GM21576 (cell line): ENCODE results near the gene ADAMTS16.

Experiments
- ATAC-seq: cut with Tn5 transposase; IDR thresholded peaks from one replicate; pipeline ENCODE4 v1.9.1; 2021; ENCODE audit warnings: mild to moderate bottlenecking, moderate library complexity; ENCODE audit not compliant: unreplicated experiment

The ADAMTS16 gene

DNA sequence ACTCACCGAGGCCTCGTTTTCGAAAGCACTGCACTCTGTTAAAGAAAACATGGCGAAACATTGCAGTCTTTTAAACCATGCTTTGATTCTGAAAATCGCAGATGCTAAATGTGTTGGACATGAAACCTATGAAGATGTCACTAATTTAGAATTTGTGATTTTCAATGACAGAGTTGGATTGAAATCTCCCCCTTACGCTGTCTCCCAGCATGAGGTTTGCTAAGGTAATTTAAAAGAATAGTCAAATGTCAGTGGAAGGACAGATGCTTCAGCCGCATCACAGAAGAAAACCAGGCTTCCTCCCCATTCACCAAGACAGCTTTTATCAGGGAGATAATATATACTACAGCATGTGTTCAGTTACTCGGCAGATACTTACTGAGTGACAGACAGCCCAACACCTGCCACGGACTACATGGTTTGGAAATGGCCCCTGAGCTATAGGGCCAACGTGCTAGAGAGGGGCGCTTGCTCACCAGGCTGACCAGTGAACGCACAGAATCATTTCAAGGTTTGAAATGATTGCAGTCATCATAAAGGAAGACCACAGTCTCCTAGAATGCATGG lies 136.9 kb downstream of the ADAMTS16 start:
- no peak for ATAC-seq

DNA sequence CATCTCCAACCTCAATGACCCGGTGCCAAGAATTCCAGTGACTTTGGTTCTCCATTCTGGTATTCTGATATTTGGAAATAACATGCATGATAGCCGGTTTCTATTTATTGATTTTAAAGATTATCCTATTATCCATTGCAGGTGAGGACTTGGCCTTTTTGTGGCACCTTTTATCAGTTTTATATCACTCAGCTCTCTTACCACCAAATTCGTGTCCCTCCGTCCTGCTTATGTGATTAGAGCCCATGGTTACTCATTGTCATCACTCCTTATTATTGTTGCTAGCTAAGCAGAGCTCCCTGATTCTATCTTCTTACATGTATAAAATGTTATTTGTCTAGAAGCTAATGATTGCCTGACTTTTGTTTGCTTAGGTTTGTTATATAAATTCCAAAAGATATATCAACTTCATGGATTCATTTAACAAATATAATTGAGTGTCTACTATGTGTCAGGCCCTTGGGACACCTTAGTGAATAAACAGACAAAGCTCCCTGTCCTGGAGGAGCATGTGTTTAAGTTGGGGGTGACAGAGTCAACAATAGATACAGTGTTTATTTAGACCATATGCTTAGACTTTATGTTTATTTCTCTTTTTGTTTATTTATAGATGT lies 138.2 kb downstream of the ADAMTS16 start:
- no peak for ATAC-seq

DNA sequence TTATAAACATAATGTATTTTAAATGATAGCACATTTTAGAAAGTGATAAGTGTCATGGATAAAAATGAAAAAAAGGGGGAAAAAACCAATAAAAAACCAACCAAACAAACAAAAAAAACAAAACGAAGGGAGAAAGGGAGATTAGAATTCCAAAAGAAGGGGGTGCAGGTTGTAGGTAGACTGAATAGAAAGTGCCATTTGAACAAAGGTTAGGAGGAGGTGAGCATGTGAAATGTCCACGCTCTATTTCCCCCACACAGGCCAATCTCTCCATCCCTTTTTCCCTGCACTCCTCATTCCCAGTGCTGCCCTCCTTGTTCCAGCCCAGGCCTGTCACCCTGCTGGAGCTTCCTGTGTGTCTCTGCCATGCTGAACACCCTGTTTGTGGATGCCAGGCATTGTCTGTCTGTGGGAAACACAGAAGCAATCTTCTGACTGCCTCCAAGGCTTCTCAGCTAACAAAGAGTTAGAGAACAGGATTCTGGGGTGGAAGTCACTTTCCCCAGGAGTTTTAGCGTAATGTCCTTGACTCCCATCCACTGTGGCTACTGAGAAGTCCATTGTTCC lies 138.8 kb downstream of the ADAMTS16 start:
- ATAC-seq = no peak

DNA sequence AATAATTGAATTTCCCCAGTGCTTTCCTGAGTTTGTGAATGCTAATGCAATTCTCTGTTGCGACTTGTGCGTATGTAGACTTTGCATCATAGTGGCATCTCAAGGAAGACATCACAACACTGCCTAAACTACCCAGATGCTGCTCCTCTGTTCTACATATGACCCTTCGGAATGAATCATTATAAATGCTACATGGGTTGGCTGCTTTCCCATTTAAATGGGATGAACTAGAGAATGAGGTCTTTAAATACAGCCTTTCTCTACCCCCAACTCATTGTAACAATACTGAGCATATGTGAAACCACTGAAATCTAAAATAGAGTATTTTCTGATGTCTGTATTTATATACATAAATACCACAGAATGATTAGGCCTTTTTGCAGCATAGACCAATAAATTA lies 145.8 kb downstream of the ADAMTS16 start:
- ATAC-seq = no peak

DNA sequence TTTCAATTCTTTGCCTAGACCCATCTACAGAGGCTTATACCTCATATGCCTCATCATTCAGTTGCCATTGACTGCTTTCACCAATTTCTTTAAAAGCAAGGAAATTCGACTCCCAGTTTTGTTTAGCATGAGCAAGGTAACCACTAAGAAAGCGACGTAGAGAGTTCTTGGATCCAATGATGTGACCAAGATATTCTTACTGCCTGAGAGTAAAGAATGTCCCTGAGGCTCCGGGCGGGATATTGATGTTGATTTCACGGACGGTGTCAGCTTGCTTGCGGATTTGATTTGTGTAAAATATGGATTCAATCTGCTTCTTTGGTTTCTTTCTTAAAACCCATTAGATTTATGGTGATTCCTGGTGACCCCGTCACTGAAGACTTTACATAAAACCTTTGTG lies 147.3 kb downstream of the ADAMTS16 start:
- ATAC-seq = no peak

DNA sequence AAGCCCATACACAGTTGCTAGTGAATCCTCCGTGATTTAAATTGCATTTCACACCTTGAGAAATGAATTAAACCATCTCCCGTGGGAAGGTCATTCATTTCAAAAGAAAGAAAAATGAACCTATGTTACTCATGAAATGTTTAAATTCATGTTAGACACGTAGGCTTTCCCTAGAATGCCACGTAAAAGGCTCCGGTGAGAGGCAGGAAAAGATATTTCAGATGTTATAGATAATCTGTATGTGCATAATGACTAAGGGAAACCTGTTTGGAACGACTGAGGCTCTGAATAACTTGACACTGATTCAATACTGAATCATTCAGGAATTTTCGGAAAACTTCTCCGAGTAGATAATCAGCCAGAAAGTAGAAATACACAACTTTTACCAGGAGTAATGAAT lies 148.1 kb downstream of the ADAMTS16 start:
- ATAC-seq = no peak

DNA sequence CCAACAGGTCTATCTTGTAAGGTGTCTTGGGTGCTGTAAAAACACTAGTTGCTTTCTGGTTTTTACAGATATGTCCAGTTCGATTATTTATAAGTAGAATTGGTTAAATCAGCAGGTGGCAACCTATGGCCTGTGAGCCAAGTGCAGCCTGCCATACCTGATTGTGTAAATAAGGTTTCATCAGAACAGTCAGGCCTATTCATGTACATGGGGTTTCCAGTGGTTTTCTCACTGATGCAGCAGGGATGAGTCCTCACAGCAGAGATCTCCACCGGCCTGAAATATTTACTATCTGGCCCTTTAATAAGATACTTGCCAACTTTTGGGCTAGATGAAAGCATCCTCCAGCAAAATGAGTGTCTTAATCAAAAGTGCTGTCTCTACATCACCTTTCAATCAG lies 149.4 kb downstream of the ADAMTS16 start:
- ATAC-seq = no peak

DNA sequence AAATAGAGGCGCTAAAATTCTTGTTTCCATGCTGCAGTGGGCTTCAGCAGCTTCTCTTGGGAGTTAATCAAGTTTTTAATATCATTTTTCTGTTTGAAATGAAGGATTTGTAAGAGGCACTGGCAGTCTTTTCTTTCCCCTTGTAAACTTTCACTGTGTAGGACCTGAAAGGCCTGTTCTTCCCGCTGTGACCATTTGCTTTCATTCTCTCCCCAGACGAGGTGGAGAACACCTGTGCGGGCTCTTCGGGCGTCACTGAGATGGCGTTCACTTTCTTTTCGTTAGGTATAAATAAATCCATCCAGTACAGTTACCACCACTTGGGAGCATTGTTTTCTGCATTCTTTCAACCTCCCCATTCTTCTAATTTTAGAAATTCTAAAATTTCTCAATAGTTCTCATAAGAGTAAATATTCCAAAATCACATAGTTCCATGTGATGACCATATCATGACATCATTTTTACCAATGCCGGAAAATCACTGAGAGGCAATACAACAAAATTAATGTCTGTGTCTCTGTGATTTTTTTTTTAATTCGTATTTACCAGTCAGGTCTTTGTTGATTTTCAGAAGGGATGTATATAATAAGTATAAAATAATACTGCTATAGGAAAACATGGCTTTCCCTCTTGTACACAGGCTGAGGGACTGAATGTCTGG lies 150.7 kb downstream of the ADAMTS16 start:
- ATAC-seq = no peak

DNA sequence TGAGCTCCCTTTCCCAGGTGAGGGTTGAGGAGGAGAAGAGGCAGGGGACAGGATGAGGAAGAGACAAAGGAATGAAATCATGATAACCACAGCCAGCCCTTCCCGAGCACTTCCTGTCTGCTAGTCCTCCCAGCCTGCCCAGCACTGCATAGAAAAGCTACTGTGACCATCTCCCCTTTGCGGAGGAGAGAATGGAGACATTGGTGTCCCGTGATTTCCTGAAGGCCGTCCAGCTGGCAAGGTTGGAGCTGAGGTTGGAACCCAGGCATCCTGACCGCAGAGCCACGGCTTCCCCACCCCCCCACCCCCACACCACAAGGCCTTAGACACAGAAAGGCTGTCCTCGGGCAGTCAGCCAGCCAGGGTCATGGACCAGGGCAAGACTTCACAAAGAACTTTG lies 151.2 kb downstream of the ADAMTS16 start:
- ATAC-seq = no peak

DNA sequence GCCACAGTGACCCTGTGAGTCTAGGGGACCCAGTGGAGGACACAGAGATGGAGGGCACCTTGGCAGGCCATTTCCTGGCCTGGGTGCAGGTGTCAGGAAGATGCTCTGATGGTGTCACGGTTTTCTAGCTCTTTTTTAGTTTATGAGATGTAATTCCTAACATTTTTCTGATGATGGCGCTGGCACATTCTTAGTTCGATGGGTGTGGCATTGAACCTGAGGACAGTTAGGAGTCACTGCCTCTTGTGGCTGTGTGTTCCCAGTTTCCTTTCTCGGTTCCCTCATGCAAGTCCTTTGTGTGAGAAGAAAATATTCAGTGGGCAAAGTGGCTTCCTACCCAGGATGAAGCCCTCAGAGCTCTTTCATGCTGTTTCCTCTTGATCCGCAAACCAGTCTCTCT lies 152.9 kb downstream of the ADAMTS16 start:
- ATAC-seq = no peak

DNA sequence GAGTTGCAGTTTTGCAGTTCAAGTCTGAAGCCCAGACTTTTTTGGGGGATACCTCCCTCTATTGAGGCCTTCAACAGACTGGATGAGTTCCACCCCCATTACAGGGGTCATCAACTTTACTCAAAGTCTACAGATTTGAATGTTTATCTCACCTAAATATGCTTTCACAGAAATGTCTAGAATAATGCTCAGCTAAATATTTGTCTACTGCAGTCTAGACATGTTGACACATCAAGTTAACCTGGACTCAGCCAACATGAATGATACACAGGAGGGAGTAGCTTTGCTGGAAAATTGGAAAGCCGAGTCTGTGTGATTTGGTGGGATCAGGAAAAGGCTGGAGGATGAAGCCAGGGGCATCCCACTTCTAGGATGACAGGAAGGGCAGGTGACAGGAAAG lies 154.3 kb downstream of the ADAMTS16 start:
- no peak for ATAC-seq

DNA sequence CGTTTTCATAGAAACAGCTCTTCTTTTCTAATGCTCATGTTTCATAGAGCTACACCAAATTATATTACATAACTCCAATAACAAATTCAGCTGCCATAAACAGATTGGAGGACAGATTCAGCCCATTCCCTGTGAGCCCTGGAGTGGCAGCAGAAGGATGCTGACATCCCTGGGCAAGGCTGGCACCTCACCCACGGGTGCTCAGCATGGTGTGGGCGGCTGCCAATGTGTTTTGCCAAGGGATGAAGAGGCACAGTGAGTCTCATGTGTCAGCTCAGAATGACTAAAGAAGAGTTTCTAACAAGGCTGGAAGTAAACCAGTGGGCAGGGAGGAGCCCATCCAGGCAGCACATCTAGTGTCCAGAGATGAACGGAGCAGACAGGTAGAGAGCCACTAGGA lies 155.2 kb downstream of the ADAMTS16 start:
- ATAC-seq = no peak

DNA sequence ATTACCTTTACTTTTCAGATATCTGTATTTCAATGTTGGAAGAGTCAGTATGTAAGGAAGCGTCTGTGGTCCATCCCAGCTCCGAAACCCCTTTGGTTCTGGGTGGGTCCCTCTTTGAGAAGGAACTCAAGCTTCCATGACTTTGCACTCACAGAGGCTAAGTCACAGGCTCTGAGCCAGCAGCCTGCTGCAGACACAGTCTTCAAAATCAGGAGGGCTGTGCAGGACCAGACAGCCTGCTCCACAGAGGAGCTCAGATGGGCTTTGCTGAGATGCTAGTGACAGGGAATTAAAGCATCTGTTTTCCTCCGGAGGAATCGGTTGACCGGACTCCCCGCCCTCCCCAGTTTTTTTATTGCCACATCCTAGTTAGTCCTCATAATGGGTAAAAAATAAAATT lies 155.9 kb downstream of the ADAMTS16 start:
- no peak for ATAC-seq

DNA sequence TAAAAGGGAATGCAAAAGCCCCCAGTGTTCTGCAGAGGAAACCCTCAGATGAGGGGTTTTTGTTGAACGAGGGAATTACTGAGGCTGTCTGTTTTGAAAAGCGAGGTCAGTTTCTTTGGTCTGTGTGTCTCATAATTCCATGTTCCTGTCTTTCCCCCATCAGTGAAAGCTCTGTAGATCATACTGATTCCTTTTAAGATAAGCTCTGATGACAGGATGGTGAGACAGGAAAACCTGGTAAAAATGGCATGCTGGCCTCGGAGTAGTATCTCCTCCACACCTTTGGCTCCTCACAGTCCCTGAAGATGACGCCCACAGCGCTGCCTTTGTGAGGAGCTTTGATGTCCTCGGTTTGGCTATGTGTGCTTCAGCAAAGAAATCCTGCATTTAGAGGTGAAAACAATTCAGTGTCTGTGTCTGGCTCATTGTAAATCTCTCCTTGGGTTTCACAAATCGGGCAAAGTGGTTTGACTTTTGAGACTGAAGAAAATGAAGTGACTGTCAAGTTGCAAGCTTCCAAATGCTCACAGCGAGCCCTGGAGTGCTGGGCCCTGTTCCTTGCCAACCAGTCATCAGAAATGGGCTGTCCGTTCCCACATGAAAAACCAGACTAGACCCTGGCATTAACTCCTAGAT lies 157.4 kb downstream of the ADAMTS16 start:
- no peak for ATAC-seq

DNA sequence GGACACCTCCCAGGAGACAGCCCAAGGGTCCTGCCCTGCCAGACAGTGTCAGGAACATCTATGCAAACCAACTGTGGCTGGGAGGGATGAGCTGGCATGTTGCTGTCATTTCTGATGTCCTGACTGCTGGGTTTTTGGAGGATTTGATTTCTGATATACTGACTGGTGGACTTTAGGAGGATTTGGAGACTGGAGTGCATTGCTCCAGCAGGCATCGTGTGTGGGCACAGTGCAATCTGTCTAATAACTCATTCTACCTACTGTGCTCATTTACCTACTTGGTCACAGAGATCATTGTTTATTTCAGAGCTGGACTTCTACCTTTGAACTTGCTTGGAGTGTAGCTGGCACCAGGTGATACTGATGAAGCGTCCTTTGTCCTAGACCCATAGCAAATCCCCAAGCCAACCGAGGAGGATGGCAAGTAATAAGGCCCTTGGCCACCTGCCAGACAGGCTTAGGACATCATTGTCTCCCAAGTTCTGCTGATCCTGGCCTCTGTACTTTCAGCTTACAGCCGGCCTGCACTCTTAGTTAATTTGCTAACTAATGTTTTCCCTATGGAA lies 158.0 kb downstream of the ADAMTS16 start:
- no peak for ATAC-seq

DNA sequence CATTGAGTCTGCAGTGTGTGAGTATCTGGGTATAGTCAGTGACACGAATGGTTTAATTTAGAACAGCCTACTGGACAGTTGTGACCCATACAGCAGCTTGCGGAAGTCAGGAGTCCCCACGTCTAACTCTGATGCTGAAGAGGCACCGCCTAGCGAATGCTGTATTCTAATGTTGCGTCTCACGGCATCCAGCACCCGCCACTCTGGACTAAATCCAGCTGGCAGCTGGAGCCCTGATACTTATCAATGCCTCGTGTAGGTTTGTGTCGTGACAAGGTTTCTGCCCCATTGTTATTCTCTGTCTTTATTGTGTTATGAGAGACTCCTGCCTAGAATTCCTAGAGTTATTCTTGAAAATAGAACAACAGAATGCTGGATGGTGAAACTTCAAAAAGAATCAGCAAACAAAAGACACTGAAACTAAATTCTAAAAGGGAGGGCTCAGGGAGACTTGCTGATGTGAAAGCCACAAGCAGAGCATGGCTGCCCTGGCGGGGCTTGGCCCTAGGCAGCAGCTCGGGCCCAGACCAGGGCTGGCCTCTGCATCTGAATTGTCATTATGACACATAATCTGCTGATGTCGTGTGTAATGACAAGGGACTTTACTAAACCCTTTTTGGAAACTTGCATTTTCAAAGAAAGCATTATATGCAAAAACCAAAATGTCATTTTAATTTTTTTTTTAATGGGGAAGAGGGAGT lies 158.9 kb downstream of the ADAMTS16 start:
- ATAC-seq = no peak

DNA sequence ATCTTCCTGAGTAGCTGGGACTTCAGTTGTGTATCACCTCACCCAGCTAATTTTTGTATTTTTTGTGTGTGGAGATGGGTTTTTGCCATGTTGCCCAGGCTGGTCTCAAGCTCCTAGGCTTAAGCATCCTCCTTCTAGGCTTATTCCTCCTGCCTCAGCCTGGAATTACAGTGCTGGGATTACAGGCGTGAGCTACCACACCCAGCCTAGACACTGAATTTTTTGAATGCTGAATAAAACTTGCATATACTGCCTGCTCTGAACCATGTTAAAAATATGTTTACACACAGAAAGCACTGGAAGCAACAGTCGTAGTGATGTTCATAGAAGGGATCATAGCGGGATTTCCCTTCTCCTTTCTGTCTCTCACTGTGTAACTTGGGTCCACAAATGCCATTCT lies 161.0 kb downstream of the ADAMTS16 start:
- no peak for ATAC-seq

DNA sequence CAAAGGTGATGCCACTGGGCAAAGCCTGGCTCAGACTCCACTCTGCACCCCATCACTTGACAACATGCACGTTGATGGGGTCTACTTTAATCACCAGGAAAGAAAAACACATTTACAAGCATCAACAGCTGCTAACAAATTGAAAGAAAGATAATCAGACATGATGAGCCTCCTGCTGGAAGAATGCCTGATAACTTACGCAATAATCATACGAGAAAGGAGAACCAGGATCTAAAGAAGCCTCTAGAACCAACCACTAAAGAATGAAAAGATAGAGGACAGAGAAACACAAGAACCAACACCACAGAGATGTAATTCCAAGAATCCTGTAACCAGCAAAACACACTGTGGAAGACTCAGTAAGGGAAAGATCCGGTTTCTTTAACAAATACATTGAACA lies 162.1 kb downstream of the ADAMTS16 start:
- ATAC-seq = no peak

DNA sequence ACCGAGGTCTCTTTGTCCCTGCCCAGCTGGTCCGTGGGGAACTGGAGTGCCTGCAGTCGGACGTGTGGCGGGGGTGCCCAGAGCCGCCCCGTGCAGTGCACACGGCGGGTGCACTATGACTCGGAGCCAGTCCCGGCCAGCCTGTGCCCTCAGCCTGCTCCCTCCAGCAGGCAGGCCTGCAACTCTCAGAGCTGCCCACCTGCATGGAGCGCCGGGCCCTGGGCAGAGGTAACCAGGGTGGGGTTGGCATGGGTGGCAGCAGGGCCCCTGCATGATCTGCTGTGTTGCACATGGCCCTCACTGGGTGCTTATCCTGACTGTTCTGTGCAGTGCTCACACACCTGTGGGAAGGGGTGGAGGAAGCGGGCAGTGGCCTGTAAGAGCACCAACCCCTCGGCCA lies 163.1 kb downstream of the ADAMTS16 start:
- no peak for ATAC-seq

DNA sequence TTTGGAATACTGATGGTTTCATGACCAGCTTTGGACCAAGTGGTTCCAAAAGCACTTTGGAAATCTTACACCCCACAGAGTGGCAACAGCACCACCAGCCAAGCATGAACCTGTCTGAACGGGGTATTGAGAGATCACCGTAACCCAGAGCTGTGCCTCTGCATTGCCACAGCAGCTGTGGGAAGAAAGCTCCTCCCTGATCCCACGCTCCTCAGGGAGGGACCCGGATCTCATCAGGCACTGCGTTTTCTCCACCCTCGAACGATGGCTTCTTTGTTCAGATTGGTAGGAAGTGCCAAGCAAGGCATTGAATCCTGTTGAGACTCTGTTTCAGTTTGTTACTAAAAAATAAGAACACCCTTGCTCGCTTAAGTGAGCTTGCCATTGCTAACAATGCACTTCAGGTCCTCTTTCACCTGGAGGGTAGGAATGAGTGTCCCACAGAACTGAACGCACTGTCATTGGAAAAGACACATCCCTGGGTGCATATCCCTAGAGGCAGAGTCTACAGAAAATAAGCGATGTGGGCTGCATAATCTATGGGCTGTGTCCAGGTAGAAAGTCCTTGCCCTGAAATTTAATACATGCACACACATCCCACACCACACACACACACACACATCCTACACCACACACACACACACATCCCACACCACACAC lies 164.4 kb downstream of the ADAMTS16 start:
- no peak for ATAC-seq
